Neural cell (in vitro differentiated cells): Measurements from ENCODE around the gene HLA-DQB1. TPM values are rescaled to one million over a fixed set of nuclear protein-coding genes. Genes with fewer than 3 reads are reported as not detected.

ENCODE experiments used
- H2AFZ ChIP-seq: fragments of 200-600, 300-800 bp; sonication (generic), shearing (Covaris generic); 2 replicates; pipeline ENCODE4 v1.6.0; 2014; ENCODE audit warnings: low read depth, mild to moderate bottlenecking, antibody characterized with exemption, low read length, moderate library complexity
- H3F3A ChIP-seq: fragments of 200-600 bp; shearing (Covaris generic); 2 replicates; pipeline ENCODE4 v1.6.1; 2016; ENCODE audit warnings: mild to moderate bottlenecking, moderate library complexity, mixed read lengths, antibody characterized with exemption, low read length; ENCODE audit not compliant: insufficient read depth, poor library complexity, severe bottlenecking
- H3K27ac ChIP-seq: fragments of 200-600, 300-800 bp; sonication (generic), shearing (Covaris generic); 2 replicates; pipeline ENCODE4 v1.5.1; 2014; ENCODE audit warnings: mild to moderate bottlenecking, low read length, moderate library complexity
- H3K27me3 ChIP-seq: fragments of 300-800, 200-600 bp; sonication (generic), shearing (Covaris generic); 2 replicates; pipeline ENCODE4 v1.6.0; 2014; ENCODE audit warnings: mild to moderate bottlenecking, low read depth, low read length, moderate library complexity; ENCODE audit not compliant: insufficient read depth
- H3K36me3 ChIP-seq: fragments of 300-800, 200-600 bp; sonication (generic), shearing (Covaris generic); 2 replicates; pipeline ENCODE4 v1.5.1; 2014; ENCODE audit warnings: mild to moderate bottlenecking, antibody characterized with exemption, low read length, moderate library complexity; ENCODE audit not compliant: insufficient read depth
- H3K4me2 ChIP-seq: fragments of 300-800, 200-600 bp; sonication (generic), shearing (Covaris generic); 2 replicates; pipeline ENCODE4 v1.6.0; 2014; ENCODE audit warnings: mild to moderate bottlenecking, low read length
- H3K4me3 ChIP-seq: fragments of 300-800, 200-600 bp; sonication (generic), shearing (Covaris generic); 2 replicates; pipeline ENCODE4 v1.5.1; 2014; ENCODE audit warnings: mild to moderate bottlenecking, low read length, moderate library complexity
- H3K79me2 ChIP-seq: fragments of 200-600 bp; shearing (Covaris generic); replicated peaks from 2 replicates; pipeline ENCODE4 v1.6.0; 2014; ENCODE audit warnings: mild to moderate bottlenecking, low read length, moderate library complexity; ENCODE audit not compliant: insufficient read depth
- H3K9ac ChIP-seq: fragments of 300-800, 200-600 bp; sonication (generic), shearing (Covaris generic); 2 replicates; pipeline ENCODE4 v1.6.1; 2016; ENCODE audit warnings: mild to moderate bottlenecking, low read length, mixed read lengths
- H3K9me2 ChIP-seq: fragments of 200-600 bp; shearing (Covaris generic); 2 replicates; pipeline ENCODE4 v1.6.1; 2016; ENCODE audit warnings: mild to moderate bottlenecking, low read length, mixed read lengths; ENCODE audit not compliant: insufficient read depth
- H3K9me3 ChIP-seq: fragments of 200-600, 300-800 bp; sonication (generic), shearing (Covaris generic); 2 replicates; pipeline ENCODE4 v1.6.1; 2016; ENCODE audit warnings: mild to moderate bottlenecking, mixed run types, low read length, moderate library complexity, mixed read lengths
- H4K20me1 ChIP-seq: fragments of 200-600 bp; shearing (Covaris generic); 2 replicates; pipeline ENCODE4 v1.6.1; 2016; ENCODE audit warnings: mild to moderate bottlenecking, mixed run types; ENCODE audit not compliant: insufficient read depth
- CTCF ChIP-seq: fragments of 450-650 bp; IDR thresholded peaks from 2 replicates; pipeline ENCODE4 v1.5.1; 2014; ENCODE audit warnings: antibody characterized with exemption, mild to moderate bottlenecking, moderate library complexity; ENCODE audit not compliant: poor library complexity, severe bottlenecking
- EZH2 ChIP-seq: fragments of 200-600, 300-800 bp; shearing (Covaris generic), sonication (generic); IDR thresholded peaks from 2 replicates; pipeline ENCODE4 v1.6.1; 2014; ENCODE audit warnings: antibody characterized with exemption, low read length, borderline replicate concordance, mild to moderate bottlenecking; ENCODE audit not compliant: insufficient read depth, poor library complexity, severe bottlenecking
- MXI1 ChIP-seq: fragments of 450-650 bp; conservative IDR thresholded peaks from 2 replicates; pipeline ENCODE4 v1.6.1; 2014; ENCODE audit warnings: antibody characterized with exemption, mild to moderate bottlenecking; ENCODE audit not compliant: poor library complexity, severe bottlenecking
- RAD21 ChIP-seq: fragments of 450-650 bp; conservative IDR thresholded peaks from 2 replicates; pipeline ENCODE4 v1.6.1; 2014; ENCODE audit warnings: antibody characterized with exemption, mild to moderate bottlenecking, moderate library complexity
- REST ChIP-seq: IDR thresholded peaks from 2 replicates; pipeline ENCODE4 v1.6.1; 2012; ENCODE audit warnings: borderline replicate concordance
- SMC3 ChIP-seq: fragments of 450-650 bp; conservative IDR thresholded peaks from 2 replicates; pipeline ENCODE4 v1.6.1; 2014; ENCODE audit warnings: antibody characterized with exemption, mild to moderate bottlenecking, moderate library complexity; ENCODE audit not compliant: poor library complexity
- TAF1 ChIP-seq: IDR thresholded peaks from 2 replicates; pipeline ENCODE4 v1.6.1; 2012; ENCODE audit warnings: low read depth
- polyA plus RNA-seq: library from polyadenylated mRNA; depleted of rRNA; stranded (reverse); fragments of >200 nt; gene quantifications from 2 replicates; pipeline ENCODE4 v1.2.3, GENCODE V29; 2014

Gene HLA-DQB1
- polyA plus RNA-seq, 1 donor from 2014 or later = not detected

- Histone ChIP-seq H3K4me3 (no peak overlapping the region), H3K27me3 (no peaks in the 10 kb centered on the region), H3F3A (no peaks in the 10 kb centered on the region), H4K20me1 (no peaks in the 10 kb centered on the region), H3K4me2 (no peak overlapping the region), H3K9me3 (no peaks in the 10 kb centered on the region), H3K36me3 (no peaks in the 10 kb centered on the region), H3K9ac (no peak overlapping the region), H2AFZ (no peak overlapping the region), H3K9me2 (no peaks in the 10 kb centered on the region), H3K79me2 (no peaks in the 10 kb centered on the region), H3K27ac (no peak overlapping the region)
- TF ChIP-seq TAF1 (no peak), RAD21 (no peak), SMC3 (no peak), EZH2 (no peak), MXI1 (no peak)
These were observed 11.2 kb downstream of the HLA-DQB1 start for GRCh38 chr6:32655203-32655710.

GRCh38 chr6:32645047-32645703 is 21.3 kb downstream of the HLA-DQB1 start:
- H3K36me3 ChIP-seq = no peaks in the 10 kb centered on the region
- no peaks in the 10 kb centered on the region for H3K9me2 ChIP-seq

More at GRCh38 chr6:32645047-32645703, 21.3 kb downstream of the HLA-DQB1 start:
- Histone ChIP-seq H3F3A (no peaks in the 10 kb centered on the region), H3K79me2 (no peaks in the 10 kb centered on the region), H3K27ac (no peak overlapping the region), H3K4me2 (no peak overlapping the region), H3K9ac (no peak overlapping the region), H3K9me3 (no peaks in the 10 kb centered on the region), H2AFZ (no peak overlapping the region), H4K20me1 (no peaks in the 10 kb centered on the region), H3K27me3 (no peaks in the 10 kb centered on the region), H3K4me3 (no peak overlapping the region)
- no peak for TF ChIP-seq CTCF
- TF ChIP-seq TAF1 = no peak
- no peak for TF ChIP-seq REST
- no peak for TF ChIP-seq EZH2
